ENCODE results near the gene ASB6. TPM values are rescaled to one million over a fixed set of nuclear protein-coding genes. Genes with fewer than 3 reads are reported as not detected.

ASB6 gene
- total and polyA plus RNA-seq, 2 experiments from 2014 or later = 22.9 to 24.1 TPM

GRCh38 chr9:129633848-129634247, 8.1 kb downstream of the ASB6 start:
- H3K9ac ChIP-seq = no peak overlapping the region
- DNase-seq = no peak
- H3K4me1 ChIP-seq (ENCODE audit: insufficient read depth) = peaks cover 32% of the 10 kb centered on the region
- no peaks in the 10 kb centered on the region for H3K27me3 ChIP-seq (replicated peaks; ENCODE audit: insufficient read depth)
- no peak overlapping the region for H2AFZ ChIP-seq
- no peaks in the 10 kb centered on the region for H3K9me2 ChIP-seq (ENCODE audit: insufficient read depth)
- 85 to 94% methylated on average over 12 to 13 of the region's 13 CpGs for WGBS, 2 experiments (ENCODE audit: low coverage in 1 of 2, low lambda C conversion rate in 2 of 2, missing lambda C conversion rate in 2 of 2)
- 0 out of 2 replicates have a peak, but pooled peaks cover 2% of the 10 kb centered on the region for H3F3A ChIP-seq (ENCODE audit: insufficient read depth)
- peaks cover 7% of the 10 kb centered on the region; the same call in 1 of the 2 replicates for H4K20me1 ChIP-seq (ENCODE audit: insufficient read depth)
- no peak overlapping the region for H3K4me3 ChIP-seq
- in situ Hi-C loops (cut with MboI) = no loop called here
- peaks cover 100% of the 10 kb centered on the region for H3K79me2 ChIP-seq (ENCODE audit: insufficient read depth)
- peaks cover 32% of the 10 kb centered on the region for H3K36me3 ChIP-seq (ENCODE audit: low read depth)
- H3K4me2 ChIP-seq (ENCODE audit: unreplicated experiment) = no peak overlapping the region
- TF ChIP-seq EZH2 (IDR thresholded peaks at IDR 0.05; ENCODE audit: insufficient read depth, poor library complexity, severe bottlenecking) = no peak
- no peak for TF ChIP-seq EZH2phosphoT487 (IDR thresholded peaks at IDR 0.05; ENCODE audit: insufficient read depth, low read depth)
- no peaks in the 10 kb centered on the region for H3K9me3 ChIP-seq (ENCODE audit: low read depth)
- H3K27ac ChIP-seq = no peak overlapping the region

GRCh38 chr9:129633207-129633606, 8.7 kb downstream of the ASB6 start:
- no peak overlapping the region for H3K4me3 ChIP-seq
- H3K79me2 ChIP-seq (ENCODE audit: insufficient read depth) = peaks cover 100% of the 10 kb centered on the region
- H3F3A ChIP-seq (ENCODE audit: insufficient read depth) = peaks cover 8% of the 10 kb centered on the region; the same call in 1 of the 2 replicates
- 59 to 68% methylated on average over 4 of the region's 4 CpGs for WGBS, 2 experiments (ENCODE audit: low coverage in 1 of 2, low lambda C conversion rate in 2 of 2, missing lambda C conversion rate in 2 of 2)
- H3K9me3 ChIP-seq (ENCODE audit: low read depth) = no peaks in the 10 kb centered on the region
- H3K36me3 ChIP-seq (ENCODE audit: low read depth) = peaks cover 32% of the 10 kb centered on the region
- no peaks in the 10 kb centered on the region for H3K9me2 ChIP-seq (ENCODE audit: insufficient read depth)
- H3K27me3 ChIP-seq (replicated peaks; ENCODE audit: insufficient read depth) = no peaks in the 10 kb centered on the region
- H2AFZ ChIP-seq = no peak overlapping the region
- H4K20me1 ChIP-seq (ENCODE audit: insufficient read depth) = peaks cover 7% of the 10 kb centered on the region; the same call in 1 of the 2 replicates
- peaks cover 38% of the 10 kb centered on the region for H3K4me1 ChIP-seq (ENCODE audit: insufficient read depth)
- no peak overlapping the region for H3K4me2 ChIP-seq (ENCODE audit: unreplicated experiment)
- TF ChIP-seq EZH2 (IDR thresholded peaks at IDR 0.05; ENCODE audit: insufficient read depth, poor library complexity, severe bottlenecking) = no peak
- no peak for TF ChIP-seq EZH2phosphoT487 (IDR thresholded peaks at IDR 0.05; ENCODE audit: insufficient read depth, low read depth)
- no peak for DNase-seq
- H3K27ac ChIP-seq = no peak overlapping the region
- in situ Hi-C loops (cut with MboI) = no loop called here
- peak overlapping the region; percentile 23; the same call in 1 of the 2 replicates for H3K9ac ChIP-seq

GRCh38 chr9:129632460-129632859, 9.5 kb downstream of the ASB6 start:
- H4K20me1 ChIP-seq (ENCODE audit: insufficient read depth) = peaks cover 7% of the 10 kb centered on the region; the same call in 1 of the 2 replicates

GRCh38 chr9:129631674-129632129, 10.2 kb downstream of the ASB6 start:
- peaks cover 7% of the 10 kb centered on the region; the same call in 1 of the 2 replicates for H4K20me1 ChIP-seq (ENCODE audit: insufficient read depth)
- H2AFZ ChIP-seq = no peak overlapping the region
- H3K36me3 ChIP-seq (ENCODE audit: low read depth) = peaks cover 23% of the 10 kb centered on the region
- DNase-seq = no peak
- no peak overlapping the region for H3K4me3 ChIP-seq
- peak overlapping the region; percentile 38 for H3K4me2 ChIP-seq (ENCODE audit: unreplicated experiment)
- H3F3A ChIP-seq (ENCODE audit: insufficient read depth) = peaks cover 21% of the 10 kb centered on the region
- 79 to 81% methylated on average over 19 of the region's 19 CpGs for WGBS, 2 experiments (ENCODE audit: low coverage in 1 of 2, low lambda C conversion rate in 2 of 2, missing lambda C conversion rate in 2 of 2)
- H3K79me2 ChIP-seq (ENCODE audit: insufficient read depth) = peaks cover 100% of the 10 kb centered on the region
- H3K9ac ChIP-seq = no peak overlapping the region
- peaks cover 50% of the 10 kb centered on the region for H3K4me1 ChIP-seq (ENCODE audit: insufficient read depth)
- H3K9me2 ChIP-seq (ENCODE audit: insufficient read depth) = no peaks in the 10 kb centered on the region
- no peaks in the 10 kb centered on the region for H3K9me3 ChIP-seq (ENCODE audit: low read depth)
- 0 out of 2 replicates have a peak overlapping the region, but pooled peaks have one; percentile 29 for H3K27ac ChIP-seq
- TF ChIP-seq EZH2phosphoT487 (IDR thresholded peaks at IDR 0.05; ENCODE audit: insufficient read depth, low read depth) (no peak), EZH2 (IDR thresholded peaks at IDR 0.05; ENCODE audit: insufficient read depth, poor library complexity, severe bottlenecking) (no peak)
- no peaks in the 10 kb centered on the region for H3K27me3 ChIP-seq (replicated peaks; ENCODE audit: insufficient read depth)
- in situ Hi-C loops (cut with MboI) = no loop called here

More at GRCh38 chr9:129632460-129632859, 9.5 kb downstream of the ASB6 start:
- Histone ChIP-seq H3K4me2 (ENCODE audit: unreplicated experiment) (no peak overlapping the region), H3K4me3 (no peak overlapping the region), H3K27me3 (replicated peaks; ENCODE audit: insufficient read depth) (no peaks in the 10 kb centered on the region), H3K9me3 (ENCODE audit: low read depth) (no peaks in the 10 kb centered on the region), H3K79me2 (ENCODE audit: insufficient read depth) (peaks cover 100% of the 10 kb centered on the region), H2AFZ (no peak overlapping the region), H3K9me2 (ENCODE audit: insufficient read depth) (no peaks in the 10 kb centered on the region), H3K4me1 (ENCODE audit: insufficient read depth) (peaks cover 46% of the 10 kb centered on the region), H3K9ac (peak overlapping the region; percentile 23; the same call in 1 of the 2 replicates), H3K27ac (peak overlapping the region; percentile 29; the same call in 1 of the 2 replicates), H3K36me3 (ENCODE audit: low read depth) (peaks cover 29% of the 10 kb centered on the region), H3F3A (ENCODE audit: insufficient read depth) (peaks cover 13% of the 10 kb centered on the region)
- WGBS, 2 experiments (ENCODE audit: low coverage in 1 of 2, low lambda C conversion rate in 2 of 2, missing lambda C conversion rate in 2 of 2) = 28 to 34% methylated on average over 13 of the region's 13 CpGs
- peak; percentile 74 for DNase-seq
- TF ChIP-seq EZH2 (IDR thresholded peaks at IDR 0.05; ENCODE audit: insufficient read depth, poor library complexity, severe bottlenecking) = no peak
- no peak for TF ChIP-seq EZH2phosphoT487 (IDR thresholded peaks at IDR 0.05; ENCODE audit: insufficient read depth, low read depth)
- in situ Hi-C loops (cut with MboI) = no loop called here
